Transverse colon (tissue), 3 donors: Measurements from ENCODE around the gene ANP32B.

ENCODE experiments used
- CTCF ChIP-seq, 5 experiments: fragments of 200-600 bp in 3 of 5; fragments of 450-650 bp in 2 of 5; sonication (generic) in 3 of 5; IDR thresholded peaks; 1 replicate in 2 of 5; 2 replicates in 3 of 5; pipeline ENCODE4 v1.5.1; 2016 to 2017; ENCODE audit warnings: antibody characterized with exemption in 5 of 5, inconsistent platforms in 3 of 5, mild to moderate bottlenecking in 2 of 5, moderate library complexity in 1 of 5
- POLR2A ChIP-seq: fragments of 450-650 bp; IDR thresholded peaks from one replicate; pipeline ENCODE4 v1.6.1; 2016; ENCODE audit warnings: antibody characterized with exemption, mild to moderate bottlenecking, moderate library complexity

GRCh38 chr9:98020476-98021145, 37.5 kb downstream of the ANP32B start:
- TF ChIP-seq CTCF (IDR thresholded peaks at IDR 0.05) (no peak), POLR2A (no peak)
